GM12874 (cell line): Measurements from ENCODE around the gene SPAG9.

ENCODE experiments used
- TF ChIP-seq, protein P1 (sequence below): IDR thresholded peaks from 2 replicates; pipeline ENCODE4 v1.5.1; 2011; ENCODE audit warnings: low read depth, mild to moderate bottlenecking, control low read depth, low read length, moderate library complexity; ENCODE audit not compliant: insufficient read depth

The SPAG9 gene

DNA sequence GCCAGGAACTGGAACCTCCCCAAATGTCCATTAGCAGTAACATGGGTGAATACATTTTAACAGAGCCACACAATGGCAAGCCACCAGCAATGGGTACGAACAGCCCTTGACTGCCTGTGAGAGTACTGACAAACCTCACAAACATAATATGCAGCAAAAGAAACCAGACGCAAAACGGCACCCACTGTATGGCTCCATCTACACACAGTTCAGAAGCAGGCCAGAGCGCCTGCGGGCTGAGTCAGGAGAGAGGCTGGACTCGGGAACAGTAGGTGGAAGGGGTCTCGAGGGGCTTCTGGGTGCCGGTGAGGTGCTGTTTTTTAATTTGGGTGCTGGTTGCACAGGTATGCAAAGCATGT, 177.1 kb downstream of the SPAG9 start:
- TF ChIP-seq, protein P1, sequence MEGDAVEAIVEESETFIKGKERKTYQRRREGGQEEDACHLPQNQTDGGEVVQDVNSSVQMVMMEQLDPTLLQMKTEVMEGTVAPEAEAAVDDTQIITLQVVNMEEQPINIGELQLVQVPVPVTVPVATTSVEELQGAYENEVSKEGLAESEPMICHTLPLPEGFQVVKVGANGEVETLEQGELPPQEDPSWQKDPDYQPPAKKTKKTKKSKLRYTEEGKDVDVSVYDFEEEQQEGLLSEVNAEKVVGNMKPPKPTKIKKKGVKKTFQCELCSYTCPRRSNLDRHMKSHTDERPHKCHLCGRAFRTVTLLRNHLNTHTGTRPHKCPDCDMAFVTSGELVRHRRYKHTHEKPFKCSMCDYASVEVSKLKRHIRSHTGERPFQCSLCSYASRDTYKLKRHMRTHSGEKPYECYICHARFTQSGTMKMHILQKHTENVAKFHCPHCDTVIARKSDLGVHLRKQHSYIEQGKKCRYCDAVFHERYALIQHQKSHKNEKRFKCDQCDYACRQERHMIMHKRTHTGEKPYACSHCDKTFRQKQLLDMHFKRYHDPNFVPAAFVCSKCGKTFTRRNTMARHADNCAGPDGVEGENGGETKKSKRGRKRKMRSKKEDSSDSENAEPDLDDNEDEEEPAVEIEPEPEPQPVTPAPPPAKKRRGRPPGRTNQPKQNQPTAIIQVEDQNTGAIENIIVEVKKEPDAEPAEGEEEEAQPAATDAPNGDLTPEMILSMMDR = no peak

DNA sequence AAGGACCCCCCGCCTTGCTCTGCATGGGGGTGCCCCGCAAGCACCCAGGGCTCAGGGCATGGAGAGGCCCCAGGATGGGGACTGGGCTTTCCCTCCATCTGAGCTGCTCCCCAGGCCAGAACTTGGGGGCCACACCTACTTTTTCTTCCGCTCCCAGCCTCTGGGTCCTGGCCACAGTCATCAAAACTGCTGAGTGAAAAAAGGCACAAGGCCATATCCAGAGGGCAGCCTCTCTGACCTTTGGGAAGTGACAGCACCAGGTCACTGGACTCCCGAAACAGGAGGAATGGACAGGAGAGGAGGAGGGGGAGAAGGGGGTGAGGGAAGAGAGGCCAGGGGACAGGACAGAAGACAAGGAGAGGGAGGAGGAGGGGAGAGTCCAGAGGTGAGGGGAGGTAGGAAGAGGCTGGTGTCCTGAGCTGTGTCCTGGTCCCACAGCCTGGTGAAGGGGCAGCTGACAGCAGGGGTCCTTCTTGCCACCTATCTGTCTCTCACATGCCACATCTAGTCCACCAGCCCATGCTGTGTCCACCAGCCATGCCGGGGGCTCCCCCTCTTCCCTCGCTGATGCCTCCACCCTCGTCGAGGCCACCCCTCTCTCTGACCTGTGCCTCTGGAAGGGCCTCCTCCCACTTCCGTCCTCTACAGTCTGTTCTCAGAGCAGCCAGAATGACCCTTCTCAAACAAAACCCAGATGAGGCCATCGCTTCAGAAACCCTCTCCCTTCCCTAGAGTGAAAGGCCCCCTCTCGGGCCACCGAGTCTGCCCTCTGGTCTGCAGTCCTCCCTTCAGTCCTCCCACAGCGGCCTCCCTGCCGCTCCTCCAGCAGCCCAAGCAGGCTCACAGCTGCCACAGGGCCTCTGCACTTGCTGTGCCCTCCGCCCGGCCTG, 180.6 kb downstream of the SPAG9 start:
- TF ChIP-seq, protein P1 = no peak

DNA sequence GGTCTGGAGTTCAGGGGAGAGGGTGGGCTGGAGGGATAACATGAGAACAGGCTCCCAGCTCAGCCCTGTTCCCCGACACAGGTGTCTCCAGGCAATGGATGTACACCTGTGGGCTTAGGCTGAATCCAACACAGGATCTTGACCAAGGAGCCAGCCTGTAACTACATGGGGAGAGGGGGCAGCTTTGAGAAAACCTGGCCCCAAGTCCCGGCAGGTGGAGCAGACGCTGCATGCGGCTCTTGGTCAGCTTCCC, 181.2 kb downstream of the SPAG9 start:
- TF ChIP-seq, protein P1 = no peak

DNA sequence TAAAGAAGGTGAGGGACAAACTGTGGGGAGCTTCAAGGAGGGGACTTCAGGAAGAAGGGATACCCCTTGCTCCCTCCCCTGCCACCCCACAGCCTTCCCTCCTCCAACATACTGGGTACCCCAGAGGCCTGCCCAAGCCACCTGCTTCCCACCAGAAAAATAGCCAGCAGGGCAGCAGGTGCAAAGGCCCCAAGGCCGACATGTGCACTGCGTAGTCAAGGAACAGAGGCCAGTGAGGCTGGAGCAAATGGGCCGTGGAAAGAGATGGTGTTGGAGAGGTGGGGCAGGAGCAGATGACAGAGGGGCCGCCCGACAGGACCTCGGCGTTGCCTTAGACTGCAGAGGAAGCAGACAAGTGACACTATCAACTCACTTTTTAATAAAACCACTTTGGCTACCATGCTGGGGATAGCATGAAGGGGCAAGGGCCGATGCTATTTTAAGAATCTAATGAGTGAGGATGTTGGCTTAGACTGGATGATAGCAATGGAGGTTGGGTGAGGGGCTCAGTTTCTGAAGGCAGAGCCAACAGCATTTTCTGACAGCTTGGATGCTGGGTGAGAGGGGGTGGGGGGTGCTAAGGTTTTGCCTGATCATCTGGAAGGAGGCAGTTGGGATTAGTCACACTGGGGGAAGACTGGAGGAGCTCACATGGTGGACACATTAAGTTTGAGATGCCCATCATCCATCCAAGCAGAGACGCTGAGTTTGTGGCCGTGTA, 181.7 kb downstream of the SPAG9 start:
- TF ChIP-seq, protein P1 = no peak

DNA sequence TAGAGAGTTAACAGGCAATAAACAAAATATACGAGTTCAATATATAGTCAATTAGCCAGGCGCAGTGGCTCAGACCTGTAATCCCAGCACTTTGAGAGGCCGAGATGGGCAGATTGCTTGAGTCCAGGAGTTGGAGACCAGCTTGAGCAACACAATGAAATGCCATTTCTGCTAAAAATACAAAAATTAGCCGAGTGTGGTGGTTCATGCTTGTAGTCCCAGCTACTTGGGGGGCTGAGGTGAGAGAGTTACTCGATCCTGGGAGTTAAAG, 184.7 kb downstream of the SPAG9 start:
- TF ChIP-seq, protein P1 = no peak

DNA sequence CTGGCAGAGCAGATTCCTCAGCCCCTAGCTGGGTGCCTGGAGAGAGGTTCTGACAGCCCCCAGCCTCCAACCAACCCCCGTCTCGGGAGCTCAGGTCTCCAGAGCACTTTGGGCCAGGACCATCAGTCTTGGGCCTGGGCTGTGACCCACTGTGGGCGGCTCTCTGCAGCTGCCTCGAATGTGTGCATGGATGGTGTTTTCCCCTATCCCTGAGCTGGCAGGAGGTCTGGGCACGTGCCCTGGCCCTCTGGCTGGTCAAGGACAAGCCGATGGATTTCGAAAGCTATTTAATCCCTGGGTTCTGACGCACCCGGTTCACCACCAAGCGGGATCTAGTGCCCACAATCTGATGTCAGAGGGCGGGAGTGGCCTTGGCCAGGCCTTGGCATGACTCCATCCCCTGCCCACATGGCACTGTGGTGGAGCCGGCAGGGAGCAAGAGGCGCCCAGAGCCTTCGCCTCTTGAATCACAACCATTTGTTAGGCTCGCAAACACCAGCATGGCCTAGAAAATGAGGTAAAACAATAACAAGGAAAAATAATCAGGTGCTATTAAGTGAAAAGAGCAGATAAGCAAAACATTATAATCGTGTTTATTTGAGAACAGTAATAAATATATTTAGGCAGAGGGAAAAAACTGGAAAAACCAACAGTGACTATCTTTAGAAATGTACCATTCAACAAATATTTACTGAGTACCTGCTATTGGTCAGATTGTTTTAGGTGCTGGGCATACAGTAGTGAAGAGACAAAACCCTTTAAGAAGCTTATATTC, 185.3 kb downstream of the SPAG9 start:
- TF ChIP-seq, protein P1 = no peak

DNA sequence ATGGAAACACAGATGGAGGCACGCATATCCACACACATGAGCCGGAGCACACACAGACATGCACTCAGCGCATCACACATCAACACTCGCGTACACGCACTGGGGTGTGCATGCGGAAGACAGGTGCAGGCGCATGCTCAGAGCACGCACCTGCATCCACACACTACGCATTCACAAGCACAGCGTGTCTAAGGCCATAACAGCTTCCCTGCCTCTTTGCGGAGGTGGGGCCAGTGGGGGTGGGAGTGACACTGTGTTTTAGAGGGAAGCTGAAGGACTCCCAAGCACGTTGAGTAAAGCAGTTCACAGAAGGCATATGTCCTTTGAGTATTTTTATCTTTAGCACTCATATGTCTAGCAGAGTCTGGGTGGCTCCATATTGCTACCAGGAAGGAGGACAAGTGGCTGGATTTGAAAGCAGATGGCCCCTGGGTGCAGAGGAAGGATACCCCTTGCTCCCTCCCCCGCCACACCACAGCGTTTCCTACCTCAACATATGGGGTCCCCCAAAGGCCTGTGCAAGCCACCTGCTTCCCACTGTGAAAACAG, 185.9 kb downstream of the SPAG9 start:
- TF ChIP-seq, protein P1 = no peak
